ENCODE data around the gene KIF12.

- TF ChIP-seq CTCF (IDR thresholded peaks at IDR 0.05; ENCODE audit: low read length) (no peak), EZH2 (IDR thresholded peaks at IDR 0.05; ENCODE audit: borderline replicate concordance, low read length) (no peak)
Measured at GRCh38 chr9:114116126-114116747, 17.1 kb upstream of the KIF12 start.
